Lung (tissue), 12 donors: ENCODE measurements around the gene DIAPH1. TPM values are rescaled to one million over a fixed set of nuclear protein-coding genes. Genes with fewer than 3 reads are reported as not detected.

Experiments
- ATAC-seq: fragments of 200-7000 bp; cut with Tn5 transposase; one replicate; pipeline ENCODE4 v1.9.1; 2020; ENCODE audit warnings: moderate number of reproducible peaks; ENCODE audit not compliant: insufficient read depth, low FRiP score
- DNase-seq, 3 donors: peaks; one replicate each; pipeline ENCODE4 v3.0.0-alpha.2; 2013 to 2017
- H3K27ac ChIP-seq, 2 donors: one replicate each; pipeline ENCODE4 v1.5.1; 2013; ENCODE audit warnings: mild to moderate bottlenecking in 2 of 2, moderate library complexity in 2 of 2, control low read depth in 1 of 2, inconsistent platforms in 1 of 2, low read depth in 1 of 2, low read length in 1 of 2
- H3K27me3 ChIP-seq, 3 donors: one replicate each; pipeline ENCODE4 v1.5.1; 2013; ENCODE audit warnings: low read length in 2 of 3; ENCODE audit not compliant: control insufficient read depth in 3 of 3, insufficient read depth in 3 of 3
- H3K36me3 ChIP-seq, 4 donors: one replicate each; pipeline ENCODE4 v1.5.1; 2013; ENCODE audit warnings: low read length in 4 of 4, mild to moderate bottlenecking in 1 of 4, moderate library complexity in 1 of 4; ENCODE audit not compliant: control insufficient read depth in 4 of 4, insufficient read depth in 4 of 4
- H3K4me1 ChIP-seq, 5 donors: one replicate each; pipeline ENCODE4 v1.5.1; 2013; ENCODE audit warnings: low read length in 5 of 5, mild to moderate bottlenecking in 2 of 5, moderate library complexity in 1 of 5; ENCODE audit not compliant: control insufficient read depth in 5 of 5, insufficient read depth in 5 of 5
- H3K4me3 ChIP-seq: one replicate; pipeline ENCODE4 v1.5.1; 2013; ENCODE audit warnings: mild to moderate bottlenecking, control low read depth, moderate library complexity
- H3K9ac ChIP-seq, 2 donors: one replicate each; pipeline ENCODE4 v1.5.1; 2013; ENCODE audit warnings: low read length in 2 of 2, control low read depth in 1 of 2; ENCODE audit not compliant: insufficient read depth in 1 of 2
- H3K9me3 ChIP-seq, 4 donors: one replicate each; pipeline ENCODE4 v1.5.1; 2013; ENCODE audit warnings: low read length in 3 of 4, mild to moderate bottlenecking in 1 of 4, moderate library complexity in 1 of 4; ENCODE audit not compliant: control insufficient read depth in 4 of 4, insufficient read depth in 3 of 4
- WGBS, 2 donors: extraction: QIAGEN DNeasy Blood & Tissue Kit; methylation state at CpG; one replicate each; pipeline ENCODE4 v1.1.7; 2013; 5-methylcytosine and 5-hydroxymethylcytosine counted together
- polyA plus RNA-seq, 2 donors: library from polyadenylated mRNA; stranded (reverse); fragments of 200-250 nt; gene quantifications; one replicate each; pipeline ENCODE4 v1.2.1, GENCODE V29; 2013
- total RNA-seq, 2 donors: library from RNA; depleted of rRNA in 1 of 2; stranded (reverse); fragments of >200 nt in 1 of 2; gene quantifications; one replicate each; pipeline ENCODE4 v1.2.1, GENCODE V29; 2014 to 2021
- TF ChIP-seq, protein P1 (sequence below): IDR thresholded peaks from 2 replicates; pipeline ENCODE4 v1.5.1; 2012; ENCODE audit warnings: mild to moderate bottlenecking; ENCODE audit errors: control extremely low read depth, extremely low read depth
- donor health status: control.
- donor health status: control.
- donor health status: Bipolar disorder and iron deficiency.
- donor health status: healthy.
- donor health status: DM: yes; HTN: yes; CAD: no.

The DIAPH1 gene
- total and polyA plus RNA-seq, 4 donors: 41.7 to 151 (median 64.4) TPM

DNA sequence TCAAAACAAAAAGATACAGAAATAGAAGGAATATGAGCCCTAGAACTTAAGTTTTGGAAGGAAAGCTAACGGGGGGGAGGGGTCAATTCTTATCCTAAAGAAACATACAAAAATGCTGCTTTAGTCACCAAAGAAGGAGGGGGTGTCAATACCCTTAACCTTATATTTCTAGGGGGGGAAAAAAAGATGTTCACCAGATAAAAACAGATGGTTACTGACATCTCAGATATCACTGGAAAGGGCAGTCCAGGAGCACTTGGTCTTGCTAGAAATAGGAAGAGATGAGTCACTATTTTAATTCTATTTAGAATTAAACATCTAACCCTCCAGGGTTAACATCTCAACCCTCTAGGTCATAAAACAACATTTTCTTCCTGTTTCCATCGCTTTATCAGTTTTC lies 1.7 kb downstream of the DIAPH1 start:
- no peak for ATAC-seq
- peaks cover 6 to 11% (median 9%) of the 10 kb centered on the region in 4 donors for H3K36me3 ChIP-seq
- peaks cover 0 to 18% (median 11%) of the 10 kb centered on the region in 5 donors for H3K4me1 ChIP-seq
- TF ChIP-seq, protein P1, sequence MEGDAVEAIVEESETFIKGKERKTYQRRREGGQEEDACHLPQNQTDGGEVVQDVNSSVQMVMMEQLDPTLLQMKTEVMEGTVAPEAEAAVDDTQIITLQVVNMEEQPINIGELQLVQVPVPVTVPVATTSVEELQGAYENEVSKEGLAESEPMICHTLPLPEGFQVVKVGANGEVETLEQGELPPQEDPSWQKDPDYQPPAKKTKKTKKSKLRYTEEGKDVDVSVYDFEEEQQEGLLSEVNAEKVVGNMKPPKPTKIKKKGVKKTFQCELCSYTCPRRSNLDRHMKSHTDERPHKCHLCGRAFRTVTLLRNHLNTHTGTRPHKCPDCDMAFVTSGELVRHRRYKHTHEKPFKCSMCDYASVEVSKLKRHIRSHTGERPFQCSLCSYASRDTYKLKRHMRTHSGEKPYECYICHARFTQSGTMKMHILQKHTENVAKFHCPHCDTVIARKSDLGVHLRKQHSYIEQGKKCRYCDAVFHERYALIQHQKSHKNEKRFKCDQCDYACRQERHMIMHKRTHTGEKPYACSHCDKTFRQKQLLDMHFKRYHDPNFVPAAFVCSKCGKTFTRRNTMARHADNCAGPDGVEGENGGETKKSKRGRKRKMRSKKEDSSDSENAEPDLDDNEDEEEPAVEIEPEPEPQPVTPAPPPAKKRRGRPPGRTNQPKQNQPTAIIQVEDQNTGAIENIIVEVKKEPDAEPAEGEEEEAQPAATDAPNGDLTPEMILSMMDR: no peak
- 27 to 43% methylated on average over 2 of the region's 2 CpGs for WGBS, 2 donors
- DNase-seq: peak in 1 of 3 donors; percentile 3
- no peak overlapping the region for H3K4me3 ChIP-seq
- peak overlapping the region in 1 of 2 donors; percentile 98 for H3K27ac ChIP-seq
- H3K9ac ChIP-seq: no peak overlapping the region
- no peaks in the 10 kb centered on the region for H3K9me3 ChIP-seq
- H3K27me3 ChIP-seq: no peaks in the 10 kb centered on the region

DNA sequence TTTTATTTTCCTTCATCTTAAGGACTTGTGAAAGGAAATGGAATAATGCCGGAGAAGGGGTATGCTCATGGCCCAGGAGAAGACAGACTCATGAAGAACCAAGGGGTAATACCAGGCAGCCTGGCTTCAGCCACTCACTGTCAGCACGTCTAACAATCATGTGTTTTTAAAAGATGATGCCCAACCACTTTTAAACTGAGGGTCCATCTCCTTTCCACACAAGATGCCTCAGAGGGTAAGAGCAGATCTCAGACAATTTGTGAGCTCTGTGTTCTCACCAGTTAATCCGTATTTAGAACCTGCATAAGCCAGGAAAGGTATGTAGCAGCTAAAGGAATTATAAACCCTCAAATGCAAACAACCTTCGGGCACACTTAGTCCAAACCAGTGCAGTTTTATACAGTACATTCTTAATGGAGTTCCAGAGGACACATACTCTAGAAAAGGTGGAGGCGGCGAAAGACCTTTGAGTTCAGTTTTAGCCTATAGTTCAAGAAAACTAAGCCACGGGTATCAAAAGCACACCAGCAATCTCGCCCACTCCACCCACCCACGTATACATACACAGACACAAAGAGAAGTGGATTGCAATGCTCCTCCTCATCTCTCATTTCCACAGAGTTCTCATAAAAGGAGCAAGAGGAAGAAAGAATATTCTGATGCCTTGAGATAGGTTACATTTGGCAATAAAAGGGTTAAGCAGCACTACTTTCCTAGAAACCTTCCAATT lies 2.6 kb downstream of the DIAPH1 start:
- Histone ChIP-seq H3K9me3 (no peaks in the 10 kb centered on the region), H3K9ac (no peak overlapping the region), H3K4me3 (no peak overlapping the region), H3K27me3 (no peaks in the 10 kb centered on the region), H3K36me3 (peaks cover 3 to 5% (median 3%) of the 10 kb centered on the region in 4 donors), H3K27ac (no peak overlapping the region), H3K4me1 (peaks cover 0 to 19% (median 11%) of the 10 kb centered on the region in 5 donors)
- DNase-seq: no peak
- TF ChIP-seq, protein P1: no peak
- 61 to 66% methylated on average over 9 of the region's 9 CpGs for WGBS, 2 donors
- no peak for ATAC-seq

DNA sequence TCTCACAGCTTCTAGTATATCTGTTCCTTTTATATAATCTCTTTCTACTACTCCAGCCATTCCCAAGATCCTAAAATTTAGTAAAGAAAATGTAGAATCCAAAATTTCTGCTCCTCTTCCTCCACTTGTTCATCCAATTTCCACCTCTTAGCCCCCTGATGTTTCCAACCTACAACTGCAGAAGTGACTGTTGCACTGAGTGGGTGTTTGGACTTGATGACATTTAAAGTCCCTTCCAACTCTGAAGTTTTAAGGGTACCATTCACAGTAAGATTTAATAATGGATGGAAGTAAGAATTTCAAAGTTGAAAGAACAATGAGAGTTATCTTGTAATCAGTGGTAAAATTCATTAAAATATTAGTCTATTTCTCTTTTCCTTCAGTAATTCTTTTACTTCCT lies 5.5 kb downstream of the DIAPH1 start:
- Histone ChIP-seq H3K9ac (no peak overlapping the region), H3K9me3 (no peaks in the 10 kb centered on the region), H3K4me1 (peaks cover 0 to 20% (median 13%) of the 10 kb centered on the region in 5 donors), H3K27ac (no peak overlapping the region), H3K27me3 (no peaks in the 10 kb centered on the region), H3K4me3 (no peak overlapping the region), H3K36me3 (no peaks in the 10 kb centered on the region)
- DNase-seq (no peak), ATAC-seq (no peak)
- TF ChIP-seq, protein P1: no peak
